ENCODE measurements around the gene SDK1.

The SDK1 gene

DNA sequence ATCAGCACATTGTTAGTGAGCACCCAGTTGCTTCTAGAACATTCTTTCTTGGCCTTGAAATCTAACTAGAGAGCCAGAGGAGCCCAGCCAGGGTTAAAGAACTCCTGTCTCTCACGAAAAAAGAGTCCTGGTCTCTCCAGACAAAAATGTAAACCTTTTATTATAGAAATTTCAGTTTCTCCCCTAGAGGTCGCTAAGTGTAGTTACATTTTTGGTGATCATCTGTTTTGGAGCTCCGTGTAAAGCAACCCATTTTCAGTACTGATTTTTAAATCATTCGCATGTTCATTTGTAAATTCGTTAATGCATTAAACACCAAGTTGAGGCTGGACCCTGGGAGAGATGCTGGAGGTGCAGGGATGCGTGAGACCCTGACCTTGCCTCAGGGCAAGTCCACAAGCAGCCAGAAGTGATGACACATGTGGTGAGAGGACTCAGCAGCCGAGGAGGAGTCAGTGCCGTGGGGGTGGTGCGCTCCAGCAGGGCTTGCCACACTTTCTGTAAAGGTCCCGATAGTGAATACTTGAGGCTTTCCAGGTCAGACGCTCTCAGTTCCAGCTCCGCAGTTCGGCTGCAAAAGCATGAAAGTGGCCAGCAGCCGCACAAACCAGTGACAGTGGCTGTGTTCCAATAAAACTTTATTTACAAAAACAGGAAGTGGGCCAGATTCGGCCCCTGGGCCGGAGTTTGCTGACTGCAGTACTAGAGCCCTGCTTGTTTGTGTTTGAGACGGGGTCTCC, 802.5 kb downstream of the SDK1 start:
- DNase-seq (ENCODE audit: low read depth), result no peak

DNA sequence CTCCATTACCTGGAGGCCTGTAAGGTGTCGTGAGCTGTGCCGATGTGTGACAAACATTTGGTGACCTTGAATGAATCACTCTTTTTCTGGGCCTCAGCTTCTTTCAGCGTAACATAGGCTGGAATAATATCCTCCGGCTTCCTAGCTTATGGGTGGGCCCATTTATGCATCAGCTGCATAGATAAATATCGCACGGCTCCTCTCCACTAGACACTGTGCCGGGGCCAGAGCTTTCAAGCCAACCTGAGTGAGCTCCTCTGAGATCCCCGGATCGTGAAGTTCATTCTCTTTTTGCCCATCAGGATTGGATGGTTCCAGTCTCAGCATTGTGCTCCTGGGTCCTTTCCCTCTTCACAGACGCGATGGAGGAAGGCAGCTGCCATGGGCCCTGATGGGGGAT, 806.8 kb downstream of the SDK1 start:
- DNase-seq (ENCODE audit: low read depth), result no peak

DNA sequence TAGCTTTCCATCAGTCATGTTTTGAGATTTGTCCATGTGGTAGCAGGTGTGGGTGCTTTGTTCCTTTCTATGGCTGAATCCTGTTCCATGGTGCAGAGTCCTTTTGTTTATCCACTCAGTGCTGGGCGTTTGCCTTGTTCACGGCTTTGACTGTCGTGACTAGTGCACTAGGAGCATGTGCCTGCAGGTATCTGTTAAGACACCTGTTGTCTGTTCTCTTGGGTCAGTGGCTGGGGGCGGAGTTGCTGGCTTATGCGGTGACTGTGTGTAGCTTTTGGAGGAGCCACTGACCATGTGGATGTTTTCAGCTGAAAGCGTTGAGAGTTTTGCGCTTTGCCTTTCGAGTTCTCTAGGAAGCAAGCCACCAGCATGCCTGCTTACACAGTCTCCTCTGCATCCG, 807.9 kb downstream of the SDK1 start:
- DNase-seq (ENCODE audit: low read depth), result no peak

DNA sequence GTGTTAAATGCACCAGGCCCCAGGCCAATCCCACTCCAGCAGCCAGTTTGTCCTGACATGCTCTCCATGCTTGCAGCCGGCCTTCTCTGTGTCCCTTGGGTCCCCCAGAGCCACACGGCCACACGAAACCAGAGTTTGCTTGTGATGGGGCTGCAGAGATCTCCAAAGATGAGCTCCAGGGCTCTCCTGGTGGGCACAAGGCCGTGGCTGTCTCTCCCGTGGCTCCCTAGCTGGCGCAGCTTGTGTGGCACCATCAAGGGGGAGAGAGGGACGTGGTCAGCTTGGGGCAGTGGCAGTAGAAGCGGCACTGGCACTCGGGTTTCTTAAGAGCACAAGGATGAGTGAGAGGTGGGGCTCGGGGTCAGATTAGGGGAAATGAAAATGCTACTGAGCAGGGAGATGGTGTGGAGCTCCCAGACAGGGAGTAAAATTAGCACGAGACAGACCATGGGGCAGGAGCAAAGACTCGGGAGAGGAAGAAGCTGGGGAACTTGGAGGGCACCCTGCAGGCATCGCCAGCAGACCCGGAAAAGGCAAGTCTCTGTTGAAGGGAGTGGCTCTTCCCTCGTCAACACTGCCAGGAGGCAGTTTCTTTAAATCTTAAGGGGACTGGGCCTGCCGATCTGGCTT, 808.5 kb downstream of the SDK1 start:
- DNase-seq (ENCODE audit: low read depth), result no peak

DNA sequence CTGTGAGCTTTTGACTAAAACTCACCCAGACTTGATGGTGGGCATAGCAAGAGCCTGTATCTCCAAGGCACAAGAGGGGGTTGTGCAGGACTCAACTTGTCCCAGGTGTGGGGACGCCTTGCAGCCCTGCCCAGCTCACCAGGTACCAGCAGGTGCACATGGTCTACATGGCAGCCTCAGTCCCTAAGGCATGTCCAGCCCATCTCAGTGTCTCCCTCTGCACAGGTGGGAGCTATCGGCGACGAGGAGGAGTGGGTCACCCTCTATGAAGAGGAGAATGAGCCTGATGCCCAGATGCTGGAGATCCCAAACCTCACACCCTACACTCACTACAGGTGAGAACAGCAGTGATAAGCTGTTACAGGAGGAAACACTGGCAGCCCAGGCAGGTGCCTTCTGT, 809.4 kb downstream of the SDK1 start:
- no peak for DNase-seq (ENCODE audit: low read depth)

DNA sequence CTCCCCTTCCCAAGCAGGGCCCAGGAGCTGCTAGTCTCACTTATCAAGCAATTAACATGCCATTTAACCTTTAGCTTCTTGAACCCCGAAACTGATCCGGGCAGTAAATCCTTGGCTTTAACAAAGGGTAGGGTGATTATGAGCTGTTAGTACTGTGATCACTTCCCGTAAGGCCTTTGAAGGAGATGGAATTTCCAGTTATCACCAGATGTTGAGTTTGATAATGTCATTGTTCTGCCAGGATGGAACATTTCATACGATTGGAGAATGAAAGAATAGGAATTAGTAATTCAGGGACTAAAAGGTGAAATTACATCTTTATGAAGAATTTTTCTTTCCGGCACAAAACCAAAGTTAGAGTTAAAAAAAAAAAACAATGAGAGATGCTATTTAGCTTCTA, 810.1 kb downstream of the SDK1 start:
- no peak for DNase-seq (ENCODE audit: low read depth)

DNA sequence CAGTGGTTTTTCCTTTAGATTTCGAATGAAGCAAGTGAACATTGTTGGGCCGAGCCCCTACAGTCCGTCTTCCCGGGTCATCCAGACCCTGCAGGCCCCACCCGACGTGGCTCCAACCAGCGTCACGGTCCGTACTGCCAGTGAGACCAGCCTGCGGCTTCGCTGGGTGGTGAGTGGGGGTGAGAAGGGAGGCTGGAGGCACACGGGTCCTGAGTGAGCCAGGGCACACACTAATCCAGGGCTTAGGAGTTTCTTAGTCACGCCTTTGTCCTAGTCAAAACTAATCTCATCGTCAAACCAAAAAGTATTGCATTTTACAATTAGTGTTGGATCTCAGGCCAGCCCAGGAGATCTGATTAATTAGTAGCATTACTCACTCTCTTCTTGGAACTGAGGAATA, 812.2 kb downstream of the SDK1 start:
- no peak for DNase-seq (ENCODE audit: low read depth)

DNA sequence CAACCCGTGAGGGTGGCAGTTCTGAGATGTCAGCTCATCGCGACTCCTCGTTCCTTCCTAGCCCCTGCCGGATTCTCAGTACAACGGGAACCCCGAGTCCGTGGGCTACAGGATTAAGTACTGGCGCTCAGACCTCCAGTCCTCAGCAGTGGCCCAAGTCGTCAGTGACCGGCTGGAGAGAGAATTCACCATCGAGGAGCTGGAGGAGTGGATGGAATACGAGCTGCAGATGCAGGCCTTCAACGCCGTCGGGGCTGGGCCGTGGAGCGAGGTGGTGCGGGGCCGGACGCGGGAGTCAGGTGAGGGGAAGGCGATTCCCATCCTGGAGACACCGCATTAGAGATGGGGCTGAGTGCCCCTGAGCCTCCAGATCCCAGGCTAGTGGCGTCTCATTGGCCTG, 812.9 kb downstream of the SDK1 start:
- DNase-seq (ENCODE audit: low read depth), result no peak

DNA sequence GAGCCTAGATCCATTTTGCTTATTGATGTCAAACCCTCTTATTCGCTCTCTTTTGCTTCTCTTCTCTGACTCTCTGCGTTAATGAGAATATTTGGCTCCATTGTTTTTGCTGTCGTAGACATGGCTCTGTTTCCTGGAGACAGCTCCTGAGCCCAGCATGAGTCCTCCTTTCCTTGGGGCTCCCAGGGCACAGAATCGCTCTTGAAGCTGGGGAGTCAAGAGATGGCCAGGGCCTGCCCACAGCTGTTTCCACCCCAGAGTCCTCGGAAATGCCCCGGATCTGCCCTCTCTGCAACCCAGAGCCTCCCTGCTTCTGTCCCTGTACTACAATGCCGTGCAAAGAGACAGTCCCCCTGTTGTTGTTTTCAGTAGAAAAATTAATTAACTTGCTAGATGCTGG, 814.4 kb downstream of the SDK1 start:
- no peak for DNase-seq (ENCODE audit: low read depth)

DNA sequence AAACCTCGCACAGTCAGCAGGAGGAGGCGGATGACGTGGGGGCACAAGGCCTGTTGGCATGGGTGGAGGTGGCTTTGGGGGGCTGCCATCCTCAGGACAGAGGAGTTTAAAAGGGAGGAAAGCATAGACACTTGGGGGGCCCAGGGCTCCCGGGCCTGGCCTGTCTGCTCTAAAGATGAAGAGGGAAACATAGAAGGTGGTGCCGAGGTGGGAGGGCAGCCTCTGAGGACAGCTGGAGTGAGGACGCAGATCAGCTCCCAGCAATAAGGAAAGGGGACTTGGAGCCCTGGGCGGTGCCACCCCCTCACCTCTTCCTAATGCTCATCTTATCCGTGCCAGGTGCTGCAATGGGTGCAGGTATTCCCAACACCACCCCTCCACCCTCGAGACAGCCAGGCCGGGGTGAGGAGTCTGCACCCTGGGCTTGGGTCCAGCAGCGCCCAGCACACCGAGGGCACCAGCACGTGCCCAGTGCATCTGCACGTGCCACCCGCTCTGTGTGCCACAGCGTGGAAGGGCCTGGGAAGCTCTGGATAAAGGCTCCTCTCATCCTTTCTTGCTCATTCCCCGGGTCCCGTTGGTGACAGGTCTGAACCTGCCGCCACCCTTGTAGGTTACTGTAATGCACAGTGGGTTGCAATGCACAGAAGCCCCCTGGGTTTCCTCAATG, 815.0 kb downstream of the SDK1 start:
- DNase-seq (ENCODE audit: low read depth), result no peak

DNA sequence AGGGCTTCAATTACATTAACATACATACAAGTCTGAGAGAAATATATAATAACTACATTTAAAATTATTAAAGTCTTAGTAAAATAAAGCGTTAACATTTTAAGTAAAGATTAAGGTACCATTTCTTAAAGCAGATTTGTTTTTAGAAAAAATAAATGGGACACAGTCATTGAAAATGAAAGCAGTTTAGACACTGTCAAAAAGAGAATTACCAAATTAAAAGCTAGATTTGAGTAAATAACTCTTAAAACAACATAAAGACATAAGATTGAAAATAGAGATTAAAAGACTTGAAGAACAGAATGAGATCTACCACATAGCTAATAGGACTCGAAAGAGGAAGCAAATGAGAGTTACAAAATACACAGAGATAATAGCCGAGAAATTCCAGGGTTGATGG, 818.8 kb downstream of the SDK1 start:
- no peak for DNase-seq (ENCODE audit: low read depth)

DNA sequence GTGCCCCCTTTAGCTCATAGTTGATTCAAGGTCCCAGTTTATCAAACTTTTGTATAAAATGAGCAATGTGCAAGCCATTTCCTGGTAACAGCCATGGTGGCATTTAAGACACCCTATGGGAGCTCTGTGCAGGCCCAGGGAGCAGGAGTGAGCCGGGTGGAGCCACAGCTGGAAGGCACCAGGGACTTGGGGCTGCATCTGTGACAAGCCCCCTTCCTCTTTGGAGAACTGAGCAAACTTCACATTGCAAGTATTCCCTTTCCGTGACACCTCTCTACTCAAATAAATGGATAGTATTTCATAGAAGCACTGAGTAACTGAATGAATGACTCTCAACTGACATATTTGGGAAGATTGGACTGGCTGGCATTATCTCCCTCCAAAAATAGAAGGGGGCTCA, 822.3 kb downstream of the SDK1 start:
- DNase-seq (ENCODE audit: low read depth), result no peak

DNA sequence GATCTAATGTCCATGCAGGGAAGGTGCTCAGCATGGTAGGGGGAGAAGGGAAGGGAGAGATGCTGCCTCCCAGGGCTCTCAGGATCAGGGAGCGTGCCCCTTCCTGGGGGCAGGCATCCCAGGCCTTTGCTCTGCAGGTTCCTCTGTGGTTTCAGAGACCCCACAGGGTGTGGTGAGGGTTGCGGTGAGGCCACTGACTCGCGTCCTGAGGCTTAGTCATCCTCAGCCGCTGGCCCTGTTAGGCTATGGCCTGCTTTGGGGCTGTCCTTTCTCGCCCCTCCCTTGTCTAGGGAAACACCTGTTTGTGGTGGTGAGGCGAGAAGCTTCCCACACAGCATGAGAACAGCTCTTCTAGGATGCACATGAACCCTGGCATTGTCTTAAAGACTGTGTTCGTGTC, 822.8 kb downstream of the SDK1 start:
- DNase-seq (ENCODE audit: low read depth), result no peak

DNA sequence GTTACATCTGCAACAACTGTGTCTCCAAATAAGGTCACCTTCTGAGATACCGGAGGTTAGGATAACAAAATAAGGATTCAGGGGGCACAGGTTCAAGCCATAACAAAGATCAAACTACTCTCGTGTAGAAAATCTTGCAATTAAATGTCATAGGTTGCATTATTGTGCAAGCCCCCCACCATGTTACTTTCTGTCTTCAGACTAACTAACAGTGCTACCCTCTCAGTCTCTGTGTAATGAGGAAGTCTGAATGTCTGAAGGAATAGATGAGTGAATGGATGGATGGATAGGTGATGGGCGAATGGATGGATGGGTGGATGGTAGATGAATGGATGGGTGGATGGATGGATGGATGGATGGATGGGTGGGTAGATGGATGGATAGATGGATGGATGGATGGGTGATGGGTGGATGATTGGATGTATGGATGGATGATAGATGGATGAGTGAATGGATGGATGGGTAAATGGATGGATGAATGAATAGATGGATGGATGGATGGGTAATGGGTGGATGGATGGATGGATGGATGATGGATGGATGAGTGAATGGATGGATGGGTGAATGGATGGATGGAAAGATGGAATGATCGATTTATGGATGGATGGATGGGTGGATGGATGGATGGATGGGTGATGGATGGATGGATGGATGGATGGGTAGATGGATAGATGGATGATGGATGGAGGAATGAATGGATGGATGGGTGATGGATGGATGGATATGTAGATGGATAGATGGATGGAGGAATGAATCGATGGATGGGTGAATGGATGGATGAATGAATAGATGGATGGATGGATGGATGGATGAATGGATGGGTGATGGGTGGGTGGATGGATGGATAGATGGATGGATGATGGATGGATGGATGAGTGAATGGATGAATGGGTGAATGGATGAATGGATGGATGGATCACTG, 823.8 kb downstream of the SDK1 start:
- no peak for DNase-seq (ENCODE audit: low read depth)

DNA sequence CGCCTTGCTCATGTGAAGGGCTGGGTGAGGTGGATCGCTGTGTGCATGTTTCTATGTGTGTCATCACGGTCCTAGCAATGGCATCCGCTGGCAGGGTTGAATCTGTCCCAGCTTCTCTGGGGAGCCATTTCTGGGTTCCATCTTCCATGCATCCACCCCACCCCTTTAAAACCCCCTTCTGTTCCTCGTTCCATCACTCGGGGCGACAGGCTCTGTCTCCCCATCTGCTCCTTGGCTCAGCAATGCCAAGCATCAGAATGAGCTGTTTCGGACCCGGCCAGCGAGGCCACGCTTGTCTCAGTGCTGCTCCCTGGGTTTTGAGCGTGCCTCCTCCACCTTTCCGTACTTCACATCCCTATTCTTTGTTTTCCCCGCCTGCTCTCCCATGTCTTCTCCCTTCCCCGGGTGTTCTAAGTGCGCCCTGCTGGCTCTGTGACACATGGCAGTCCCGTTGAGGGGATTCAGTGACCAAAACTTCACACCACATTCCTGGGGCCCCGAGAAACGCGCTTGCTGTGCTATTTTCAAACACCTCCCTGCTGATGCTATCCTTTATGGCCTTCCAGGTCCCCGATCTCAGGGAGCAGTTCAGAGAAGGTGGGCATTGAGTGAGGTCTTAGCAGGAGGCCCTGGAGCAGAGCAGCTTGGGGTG, 827.0 kb downstream of the SDK1 start:
- DNase-seq (ENCODE audit: low read depth), result no peak

DNA sequence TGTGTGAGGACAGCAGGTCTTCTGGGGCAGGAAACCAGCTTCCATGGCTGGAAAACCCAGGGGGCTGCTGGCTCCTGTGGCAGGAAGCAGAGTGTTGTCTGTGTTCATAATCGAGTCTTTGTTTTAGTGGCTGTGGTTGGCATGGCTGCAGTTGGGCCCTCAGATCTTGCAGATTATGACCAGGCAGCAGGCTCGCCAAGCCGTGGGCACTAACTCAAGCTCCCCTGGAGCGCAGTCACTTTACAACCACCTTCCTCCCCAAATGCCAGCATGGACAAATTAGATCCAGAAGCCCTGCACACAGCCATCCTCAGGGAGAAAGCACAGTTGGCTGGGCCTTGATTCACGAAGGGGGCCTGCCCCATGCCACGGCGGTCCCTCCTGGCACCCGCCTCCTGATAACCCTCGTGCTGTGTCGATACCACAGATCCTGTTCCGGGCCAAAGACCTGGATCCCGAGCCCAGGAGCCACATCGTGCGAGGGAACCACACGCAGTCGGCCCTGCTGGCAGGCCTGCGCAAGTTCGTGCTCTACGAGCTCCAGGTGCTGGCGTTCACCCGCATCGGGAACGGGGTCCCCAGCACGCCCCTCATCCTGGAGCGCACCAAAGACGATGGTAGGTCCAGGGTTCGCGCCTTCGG, 828.5 kb downstream of the SDK1 start:
- no peak for DNase-seq (ENCODE audit: low read depth)

DNA sequence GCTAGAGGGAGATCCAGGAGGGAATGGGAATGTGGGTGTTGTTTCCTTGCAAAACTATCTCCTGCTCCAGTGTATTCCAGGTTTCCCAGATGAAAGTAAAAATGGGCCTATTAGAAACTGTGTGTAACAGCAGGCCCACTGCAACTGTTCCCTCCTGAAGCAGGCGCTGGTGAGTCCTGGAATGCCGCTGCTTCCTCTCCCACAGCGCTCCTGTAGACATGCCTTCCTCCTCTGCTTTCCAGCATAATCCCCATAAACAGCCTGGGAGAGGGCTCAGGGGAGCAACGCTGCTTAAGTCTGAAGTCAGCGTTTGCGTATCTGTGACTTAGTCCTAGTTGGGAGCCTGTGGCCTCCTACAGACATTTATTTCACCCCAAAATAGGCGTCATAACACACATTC, 830.0 kb downstream of the SDK1 start:
- DNase-seq (ENCODE audit: low read depth), result no peak

DNA sequence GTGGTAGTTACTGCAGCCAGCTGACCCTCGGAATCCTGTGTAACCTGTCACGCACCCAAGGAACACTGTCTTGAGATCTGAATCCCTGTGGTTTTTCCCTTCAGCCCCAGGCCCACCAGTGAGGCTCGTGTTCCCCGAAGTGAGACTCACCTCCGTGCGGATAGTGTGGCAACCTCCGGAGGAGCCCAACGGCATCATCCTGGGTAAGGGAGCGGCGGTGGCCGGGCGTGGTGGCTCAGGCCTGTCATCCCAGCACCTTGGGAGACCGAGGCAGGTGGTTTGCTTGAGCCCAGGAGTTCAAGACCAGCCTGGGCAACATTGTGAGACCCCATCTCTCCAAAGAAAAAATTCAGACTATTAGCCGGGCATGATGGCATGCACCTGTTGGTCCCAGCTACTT, 831.2 kb downstream of the SDK1 start:
- DNase-seq (ENCODE audit: low read depth), result no peak

DNA sequence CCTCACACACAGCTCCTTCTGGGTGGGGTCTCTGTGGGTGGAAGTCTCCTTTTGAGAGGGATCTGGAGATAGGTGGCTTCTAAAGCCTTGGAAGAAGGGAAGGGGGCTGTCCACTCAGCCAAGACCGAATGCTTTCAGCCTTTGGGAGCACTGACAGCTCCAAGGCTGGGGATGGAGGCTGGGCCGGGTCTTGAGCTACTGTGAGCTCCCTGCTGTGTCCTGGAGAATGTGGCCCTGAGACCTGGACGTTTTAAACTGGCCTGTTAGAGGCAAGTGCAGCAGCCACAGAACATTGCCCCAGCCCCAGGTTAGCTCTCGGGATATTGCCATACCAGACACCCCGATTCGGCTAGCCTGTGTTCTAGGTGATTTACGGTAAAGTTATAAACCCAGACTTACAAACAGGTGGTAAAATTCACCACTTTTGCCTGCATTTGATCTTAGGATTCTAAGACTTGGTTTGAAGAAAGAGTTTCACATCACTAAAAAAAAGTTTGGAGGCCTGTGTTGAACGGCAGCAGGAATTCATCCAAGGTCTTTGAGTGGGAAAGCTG, 832.5 kb downstream of the SDK1 start:
- no peak for DNase-seq (ENCODE audit: low read depth)

DNA sequence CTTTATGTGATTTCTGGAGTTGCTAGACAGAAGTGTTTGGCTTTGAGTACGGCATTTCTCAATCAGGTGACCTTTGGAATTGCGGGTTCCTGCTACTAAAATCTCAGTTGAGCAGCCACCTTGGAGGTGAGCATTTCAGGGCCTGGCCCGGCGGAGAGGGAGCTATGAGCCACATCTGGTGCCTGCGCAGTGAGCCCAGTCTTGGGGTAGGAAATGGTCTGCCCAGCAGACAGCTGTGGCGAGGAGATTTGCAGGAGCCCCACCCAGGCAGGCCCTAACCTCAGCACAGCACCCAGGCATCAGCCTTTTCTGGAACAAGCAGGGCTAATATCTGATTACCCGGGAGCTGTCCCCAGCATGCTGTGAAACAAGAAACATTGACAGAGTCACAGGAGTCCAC, 833.2 kb downstream of the SDK1 start:
- no peak for DNase-seq (ENCODE audit: low read depth)

DNA sequence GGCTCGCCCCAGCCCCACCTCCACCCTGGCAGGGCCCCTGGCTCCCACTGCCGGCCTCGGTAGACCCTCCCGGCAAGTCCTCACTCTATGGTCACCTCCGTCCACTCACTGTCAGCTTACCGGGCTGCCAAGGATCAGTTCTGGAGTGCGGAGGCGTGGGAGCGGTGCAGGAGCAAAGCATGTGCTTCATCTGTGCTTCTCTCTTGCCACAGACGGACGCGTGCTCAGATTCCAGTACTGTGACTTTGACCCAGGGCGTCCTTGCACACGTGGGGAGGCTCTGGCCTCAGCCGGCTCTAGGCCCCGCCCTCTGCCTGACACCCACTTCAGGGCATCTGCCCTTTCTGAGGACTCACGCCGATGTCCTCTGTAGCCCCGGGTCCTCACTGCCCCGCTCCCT, 833.6 kb downstream of the SDK1 start:
- DNase-seq (ENCODE audit: low read depth), result no peak

Data from activated T-cell treated with anti-CD3 and anti-CD28 coated beads for 48 hours (primary cell).